ENCODE data around the gene GIT2.

Gene GIT2

DNA sequence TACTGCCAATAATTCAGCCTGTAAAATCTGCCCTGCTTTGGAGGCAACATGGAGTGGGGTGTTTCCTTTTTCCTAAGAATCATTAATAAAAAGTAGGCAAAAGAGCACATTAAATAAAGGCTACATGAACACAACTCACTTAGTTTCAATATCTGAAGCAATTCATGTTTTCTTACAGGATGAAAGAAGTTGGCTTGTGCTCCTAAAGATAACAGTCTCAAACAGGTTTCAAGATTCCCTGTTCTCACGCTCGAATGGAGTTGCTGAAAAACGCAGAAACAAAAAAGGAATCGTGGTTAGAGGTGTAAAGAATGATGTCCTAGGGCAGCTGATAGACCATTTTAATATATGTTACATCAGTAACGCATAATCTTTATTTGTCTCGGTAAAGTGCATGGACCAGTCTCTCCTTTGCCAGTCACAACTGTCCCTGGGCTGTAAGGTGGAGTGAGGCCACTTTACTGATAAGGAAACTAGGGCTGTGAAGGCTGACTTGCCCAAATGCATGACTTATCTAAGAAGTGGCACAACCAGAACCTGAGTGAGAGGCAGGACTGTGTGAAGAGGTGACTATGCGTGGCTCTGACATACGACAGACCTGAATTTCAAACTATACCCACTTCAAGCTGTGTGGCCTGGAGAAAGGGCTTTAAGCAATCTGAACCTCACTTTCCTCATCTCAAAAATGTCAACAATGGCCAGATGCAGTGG is 12.6 kb downstream of the GIT2 start:
- H3K27me3 ChIP-seq (ENCODE audit: insufficient read depth, low read depth): no peaks in the 10 kb centered on the region
- H3K4me3 ChIP-seq (IDR thresholded peaks at IDR 0.05; ENCODE audit: insufficient read depth, low read depth, low read length): no peak overlapping the region
- no peaks in the 10 kb centered on the region for H4K20me1 ChIP-seq (ENCODE audit: insufficient read depth)
- no peak overlapping the region for H3K27ac ChIP-seq
- H3K36me3 ChIP-seq (ENCODE audit: insufficient read depth): no peaks in the 10 kb centered on the region
- no peaks in the 10 kb centered on the region for H3K79me2 ChIP-seq (ENCODE audit: insufficient read depth, low read depth)
- H3K4me1 ChIP-seq (ENCODE audit: low read depth, poor library complexity, severe bottlenecking): no peaks in the 10 kb centered on the region
- no peak overlapping the region for H2AFZ ChIP-seq (ENCODE audit: low read depth)
- H3K9ac ChIP-seq: no peak overlapping the region
- TF ChIP-seq, protein P1, sequence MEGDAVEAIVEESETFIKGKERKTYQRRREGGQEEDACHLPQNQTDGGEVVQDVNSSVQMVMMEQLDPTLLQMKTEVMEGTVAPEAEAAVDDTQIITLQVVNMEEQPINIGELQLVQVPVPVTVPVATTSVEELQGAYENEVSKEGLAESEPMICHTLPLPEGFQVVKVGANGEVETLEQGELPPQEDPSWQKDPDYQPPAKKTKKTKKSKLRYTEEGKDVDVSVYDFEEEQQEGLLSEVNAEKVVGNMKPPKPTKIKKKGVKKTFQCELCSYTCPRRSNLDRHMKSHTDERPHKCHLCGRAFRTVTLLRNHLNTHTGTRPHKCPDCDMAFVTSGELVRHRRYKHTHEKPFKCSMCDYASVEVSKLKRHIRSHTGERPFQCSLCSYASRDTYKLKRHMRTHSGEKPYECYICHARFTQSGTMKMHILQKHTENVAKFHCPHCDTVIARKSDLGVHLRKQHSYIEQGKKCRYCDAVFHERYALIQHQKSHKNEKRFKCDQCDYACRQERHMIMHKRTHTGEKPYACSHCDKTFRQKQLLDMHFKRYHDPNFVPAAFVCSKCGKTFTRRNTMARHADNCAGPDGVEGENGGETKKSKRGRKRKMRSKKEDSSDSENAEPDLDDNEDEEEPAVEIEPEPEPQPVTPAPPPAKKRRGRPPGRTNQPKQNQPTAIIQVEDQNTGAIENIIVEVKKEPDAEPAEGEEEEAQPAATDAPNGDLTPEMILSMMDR (conservative IDR thresholded peaks at IDR 0.05; ENCODE audit: low read depth, low read length): no peak
- no peak overlapping the region for H3K4me2 ChIP-seq

DNA sequence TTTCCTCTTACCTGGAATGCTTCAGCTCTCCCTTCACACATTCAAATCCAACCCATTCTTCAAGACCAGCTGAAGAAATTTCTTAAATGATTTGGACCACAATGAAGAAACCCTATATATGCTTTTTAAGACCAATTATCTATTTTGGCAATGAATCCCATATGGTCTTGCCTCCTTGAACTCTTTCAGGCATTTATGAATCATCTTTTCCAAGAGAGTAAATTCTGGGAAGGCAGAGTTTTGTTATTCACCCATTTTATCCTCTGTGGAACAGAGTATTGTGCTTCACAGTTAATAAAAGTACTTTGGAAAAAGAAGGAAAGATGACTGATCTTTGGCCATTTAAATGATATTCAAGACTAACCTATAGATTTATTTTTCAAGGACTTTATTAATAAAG is 14.0 kb downstream of the GIT2 start:
- H2AFZ ChIP-seq (ENCODE audit: low read depth): no peak overlapping the region
- no peaks in the 10 kb centered on the region for H3K79me2 ChIP-seq (ENCODE audit: insufficient read depth, low read depth)
- no peak overlapping the region for H3K4me3 ChIP-seq (IDR thresholded peaks at IDR 0.05; ENCODE audit: insufficient read depth, low read depth, low read length)
- TF ChIP-seq, protein P1 (conservative IDR thresholded peaks at IDR 0.05; ENCODE audit: low read depth, low read length): no peak
- no peak overlapping the region for H3K9ac ChIP-seq
- H3K27ac ChIP-seq: no peak overlapping the region
- no peaks in the 10 kb centered on the region for H3K36me3 ChIP-seq (ENCODE audit: insufficient read depth)
- no peaks in the 10 kb centered on the region for H3K4me1 ChIP-seq (ENCODE audit: low read depth, poor library complexity, severe bottlenecking)
- H3K4me2 ChIP-seq: no peak overlapping the region
- no peaks in the 10 kb centered on the region for H4K20me1 ChIP-seq (ENCODE audit: insufficient read depth)
- no peaks in the 10 kb centered on the region for H3K27me3 ChIP-seq (ENCODE audit: insufficient read depth, low read depth)

GRCh38 chr12:109981311-109981710 is 14.9 kb downstream of the GIT2 start:
- Histone ChIP-seq H3K9ac (no peak overlapping the region), H3K27ac (no peak overlapping the region), H3K27me3 (ENCODE audit: insufficient read depth, low read depth) (no peaks in the 10 kb centered on the region), H3K4me3 (IDR thresholded peaks at IDR 0.05; ENCODE audit: insufficient read depth, low read depth, low read length) (no peak overlapping the region), H3K36me3 (ENCODE audit: insufficient read depth) (no peaks in the 10 kb centered on the region), H2AFZ (ENCODE audit: low read depth) (no peak overlapping the region), H4K20me1 (ENCODE audit: insufficient read depth) (no peaks in the 10 kb centered on the region), H3K79me2 (ENCODE audit: insufficient read depth, low read depth) (no peaks in the 10 kb centered on the region), H3K4me1 (ENCODE audit: low read depth, poor library complexity, severe bottlenecking) (no peaks in the 10 kb centered on the region), H3K4me2 (no peak overlapping the region)
- TF ChIP-seq, protein P1 (conservative IDR thresholded peaks at IDR 0.05; ENCODE audit: low read depth, low read length): no peak

- TF ChIP-seq, protein P1 (conservative IDR thresholded peaks at IDR 0.05; ENCODE audit: low read depth, low read length): no peak
Observed at GRCh38 chr12:109972821-109973220, 23.3 kb downstream of the GIT2 start.

More at GRCh38 chr12:109972821-109973220, 23.3 kb downstream of the GIT2 start:
- no peak overlapping the region for H3K27ac ChIP-seq
- no peak overlapping the region for H3K9ac ChIP-seq
- H3K4me2 ChIP-seq: peak overlapping the region; percentile 39
- no peak overlapping the region for H3K4me3 ChIP-seq (IDR thresholded peaks at IDR 0.05; ENCODE audit: insufficient read depth, low read depth, low read length)
- no peaks in the 10 kb centered on the region for H4K20me1 ChIP-seq (ENCODE audit: insufficient read depth)
- H3K79me2 ChIP-seq (ENCODE audit: insufficient read depth, low read depth): no peaks in the 10 kb centered on the region
- H3K36me3 ChIP-seq (ENCODE audit: insufficient read depth): no peaks in the 10 kb centered on the region
- H3K27me3 ChIP-seq (ENCODE audit: insufficient read depth, low read depth): no peaks in the 10 kb centered on the region; the same call in 1 of the 2 replicates
- H3K4me1 ChIP-seq (ENCODE audit: low read depth, poor library complexity, severe bottlenecking): peaks cover 15% of the 10 kb centered on the region
- H2AFZ ChIP-seq (ENCODE audit: low read depth): no peak overlapping the region
